Smooth muscle cell (in vitro differentiated cells): ENCODE measurements around the gene RABGGTA. TPM values are rescaled to one million over a fixed set of nuclear protein-coding genes. Genes with fewer than 3 reads are reported as not detected.

Experiments used
- DNase-seq: peaks from one replicate; lab custom pipeline; 2025; ENCODE audit not compliant: unreplicated experiment; lab: John Stamatoyannopoulos, UW
- H2AFZ ChIP-seq: fragments of 200-600 bp; sonication (generic); 2 replicates; pipeline ENCODE4 v1.6.0; 2016; ENCODE audit warnings: antibody characterized with exemption, low read depth, mild to moderate bottlenecking
- H3F3A ChIP-seq: fragments of 200-600 bp; sonication (generic); 2 replicates; pipeline ENCODE4 v1.6.0; 2017; ENCODE audit warnings: antibody characterized with exemption, low read depth
- H3K27ac ChIP-seq: fragments of 200-600 bp; sonication (generic); 2 replicates; pipeline ENCODE4 v1.5.1; 2016; ENCODE audit warnings: low read depth, mild to moderate bottlenecking
- H3K27me3 ChIP-seq: fragments of 200-600 bp; sonication (generic); 2 replicates; pipeline ENCODE4 v1.6.1; 2016; ENCODE audit warnings: low read depth, mild to moderate bottlenecking
- H3K36me3 ChIP-seq: fragments of 200-600 bp; sonication (generic); 2 replicates; pipeline ENCODE4 v1.5.1; 2016; ENCODE audit warnings: low read depth
- H3K4me1 ChIP-seq: fragments of 200-600 bp; sonication (generic); 2 replicates; pipeline ENCODE4 v1.5.1; 2016; ENCODE audit warnings: low read depth
- H3K4me2 ChIP-seq: fragments of 200-600 bp; sonication (generic); 2 replicates; pipeline ENCODE4 v1.6.0; 2016; ENCODE audit warnings: mild to moderate bottlenecking
- H3K4me3 ChIP-seq: fragments of 200-600 bp; sonication (generic); 2 replicates; pipeline ENCODE4 v1.5.1; 2016; ENCODE audit warnings: mild to moderate bottlenecking
- H3K79me2 ChIP-seq: fragments of 200-600 bp; sonication (generic); 2 replicates; pipeline ENCODE4 v1.6.0; 2016; ENCODE audit warnings: low read depth, mild to moderate bottlenecking
- H3K9ac ChIP-seq: fragments of 200-600 bp; sonication (generic); 2 replicates; pipeline ENCODE4 v1.6.0; 2016; ENCODE audit warnings: low read depth
- H3K9me3 ChIP-seq: fragments of 200-600 bp; sonication (generic); replicated peaks from 2 replicates; pipeline ENCODE4 v1.5.1; 2016; ENCODE audit warnings: low read depth
- H4K20me1 ChIP-seq: fragments of 200-600 bp; sonication (generic); 2 replicates; pipeline ENCODE4 v1.6.0; 2016; ENCODE audit warnings: low read depth
- WGBS: methylation state at CpG from one replicate; pipeline ENCODE4 v1.1.7; 2016; ENCODE audit warnings: low lambda C conversion rate; 5-methylcytosine and 5-hydroxymethylcytosine counted together
- polyA plus RNA-seq: library from polyadenylated mRNA; unstranded; fragments of >200 nt; fragmentation: Nextera tagmentation; extraction: Ambion mirVana; gene quantifications from 2 replicates; pipeline ENCODE4 v1.2.1, GENCODE V29; 2016
- total RNA-seq: library from RNA; depleted of rRNA; stranded (reverse); fragments of >200 nt; gene quantifications from 2 replicates; pipeline ENCODE4 v1.2.3, GENCODE V29; 2014
- TF ChIP-seq, protein P1 (sequence below): fragments of 200-600 bp; sonication (generic); IDR thresholded peaks from 2 replicates; pipeline ENCODE4 v1.5.1; 2017; ENCODE audit warnings: borderline replicate concordance, mild to moderate bottlenecking, antibody characterized with exemption; ENCODE audit not compliant: insufficient read depth, poor library complexity, severe bottlenecking

Gene RABGGTA
- total and polyA plus RNA-seq, 2 experiments from 2014 or later: 18.5 to 33.4 TPM

DNA sequence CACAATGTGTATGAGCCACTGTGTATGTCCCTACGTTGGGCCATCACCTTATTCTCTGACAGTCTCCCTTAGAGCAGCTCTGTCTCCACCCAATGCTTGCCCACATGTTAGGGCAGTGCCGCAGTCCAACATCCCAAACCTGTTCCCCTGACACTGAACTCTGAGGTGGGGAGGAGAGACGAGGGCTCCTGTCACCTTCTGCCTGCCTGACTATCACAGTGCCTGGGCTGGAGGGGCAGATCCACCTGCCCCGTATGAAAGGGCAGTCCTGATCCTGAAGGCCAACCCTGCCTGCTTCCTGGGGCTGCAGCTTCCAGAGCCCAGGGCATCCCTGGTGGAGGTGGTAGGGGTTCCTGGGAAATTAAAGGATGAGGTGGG, 10.6 kb downstream of the RABGGTA start:
- Histone ChIP-seq H3K36me3 (no peaks in the 10 kb centered on the region), H3K4me1 (no peaks in the 10 kb centered on the region), H3K79me2 (no peaks in the 10 kb centered on the region), H3K4me2 (no peak overlapping the region), H3K9ac (no peak overlapping the region), H3F3A (no peaks in the 10 kb centered on the region), H3K9me3 (no peaks in the 10 kb centered on the region), H3K4me3 (no peak overlapping the region), H2AFZ (no peak overlapping the region), H4K20me1 (no peaks in the 10 kb centered on the region), H3K27ac (no peak overlapping the region), H3K27me3 (no peaks in the 10 kb centered on the region)
- DNase-seq: no peak
- 80% methylated on average over 4 of the region's 4 CpGs for WGBS
- TF ChIP-seq, protein P1, sequence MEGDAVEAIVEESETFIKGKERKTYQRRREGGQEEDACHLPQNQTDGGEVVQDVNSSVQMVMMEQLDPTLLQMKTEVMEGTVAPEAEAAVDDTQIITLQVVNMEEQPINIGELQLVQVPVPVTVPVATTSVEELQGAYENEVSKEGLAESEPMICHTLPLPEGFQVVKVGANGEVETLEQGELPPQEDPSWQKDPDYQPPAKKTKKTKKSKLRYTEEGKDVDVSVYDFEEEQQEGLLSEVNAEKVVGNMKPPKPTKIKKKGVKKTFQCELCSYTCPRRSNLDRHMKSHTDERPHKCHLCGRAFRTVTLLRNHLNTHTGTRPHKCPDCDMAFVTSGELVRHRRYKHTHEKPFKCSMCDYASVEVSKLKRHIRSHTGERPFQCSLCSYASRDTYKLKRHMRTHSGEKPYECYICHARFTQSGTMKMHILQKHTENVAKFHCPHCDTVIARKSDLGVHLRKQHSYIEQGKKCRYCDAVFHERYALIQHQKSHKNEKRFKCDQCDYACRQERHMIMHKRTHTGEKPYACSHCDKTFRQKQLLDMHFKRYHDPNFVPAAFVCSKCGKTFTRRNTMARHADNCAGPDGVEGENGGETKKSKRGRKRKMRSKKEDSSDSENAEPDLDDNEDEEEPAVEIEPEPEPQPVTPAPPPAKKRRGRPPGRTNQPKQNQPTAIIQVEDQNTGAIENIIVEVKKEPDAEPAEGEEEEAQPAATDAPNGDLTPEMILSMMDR: no peak

DNA sequence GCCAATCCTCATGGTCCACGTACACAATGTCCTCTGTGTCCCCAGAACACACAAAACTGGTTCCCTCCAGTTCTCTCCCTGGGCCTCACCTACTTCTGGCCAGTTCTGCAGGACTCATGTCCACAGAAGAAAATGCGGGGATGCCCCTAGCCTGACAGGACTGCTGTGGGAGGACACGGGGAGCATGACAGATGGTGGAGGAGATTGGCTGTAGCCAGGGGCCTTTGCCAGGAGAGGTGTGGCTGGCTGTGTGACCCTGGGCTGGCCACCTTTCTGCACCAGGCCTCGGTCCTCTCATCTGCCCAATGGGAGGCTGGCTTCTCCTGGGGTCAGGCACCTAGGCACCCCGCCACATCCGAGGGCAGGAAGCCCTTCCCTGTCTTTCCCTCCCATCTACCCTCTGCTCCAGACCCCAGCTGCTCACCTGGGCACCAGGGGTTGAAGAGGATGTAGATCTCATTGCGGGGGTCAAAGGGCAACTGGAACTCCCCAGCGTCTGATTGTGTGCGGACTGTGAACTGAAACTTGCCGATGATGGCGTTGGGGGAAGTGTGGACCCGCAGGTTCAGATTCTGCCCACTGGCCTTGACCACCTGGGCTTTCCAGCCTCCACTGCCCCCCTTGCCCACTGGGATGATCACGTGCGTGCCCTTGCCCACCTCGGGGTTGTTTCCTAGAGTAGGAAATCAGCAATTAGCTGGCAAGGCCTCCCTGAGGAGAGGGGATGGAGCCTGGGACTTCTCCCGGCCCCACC, 11.2 kb downstream of the RABGGTA start:
- TF ChIP-seq, protein P1: no peak
- H3K27me3 ChIP-seq: no peaks in the 10 kb centered on the region
- no peaks in the 10 kb centered on the region for H3K4me1 ChIP-seq
- no peaks in the 10 kb centered on the region for H3K79me2 ChIP-seq
- DNase-seq: no peak
- no peaks in the 10 kb centered on the region for H3K36me3 ChIP-seq
- no peak overlapping the region for H3K27ac ChIP-seq
- no peak overlapping the region for H3K4me2 ChIP-seq
- H3K9ac ChIP-seq: no peak overlapping the region
- no peaks in the 10 kb centered on the region for H3K9me3 ChIP-seq
- H2AFZ ChIP-seq: no peak overlapping the region
- no peak overlapping the region for H3K4me3 ChIP-seq
- 90% methylated on average over 16 of the region's 16 CpGs for WGBS
- H4K20me1 ChIP-seq: no peaks in the 10 kb centered on the region
- H3F3A ChIP-seq: no peaks in the 10 kb centered on the region

DNA sequence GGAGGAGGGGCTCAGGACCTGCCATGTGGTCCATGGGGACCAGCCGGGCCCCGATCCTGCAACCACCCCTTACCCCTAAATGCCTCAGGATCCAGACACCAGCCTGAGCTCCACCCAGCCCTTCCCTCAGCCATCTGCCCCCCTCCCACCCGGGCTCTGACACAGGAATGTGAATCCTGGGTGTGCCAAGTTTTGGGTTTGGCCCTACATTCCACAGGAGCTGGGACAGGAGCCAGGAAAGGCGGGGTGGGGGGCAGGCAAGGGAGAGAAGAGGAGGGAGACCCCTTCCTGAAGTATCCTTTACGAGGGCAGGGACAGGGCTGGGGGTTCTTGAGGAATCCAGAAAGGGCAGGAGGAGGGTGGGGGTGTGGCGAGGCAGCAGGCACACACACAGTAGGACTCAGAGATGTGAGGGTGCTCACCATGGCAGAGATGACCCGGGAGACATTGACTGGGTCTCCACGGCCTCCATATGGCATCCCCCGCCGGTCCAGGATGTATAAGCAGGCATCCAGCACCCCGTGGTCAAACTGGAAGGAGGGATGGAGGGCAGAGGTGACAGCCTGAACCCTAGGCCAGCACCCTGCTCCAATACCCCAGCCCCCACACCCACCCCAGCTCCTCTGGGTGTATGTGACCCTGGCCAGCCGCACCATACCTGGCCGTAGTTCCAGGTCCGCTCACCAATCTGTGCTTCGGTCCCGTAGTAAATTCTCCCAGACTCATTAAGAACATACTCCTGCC, 11.9 kb downstream of the RABGGTA start:
- 85% methylated on average over 16 of the region's 16 CpGs for WGBS
- TF ChIP-seq, protein P1: no peak
- DNase-seq: no peak
- Histone ChIP-seq H3K4me1 (no peaks in the 10 kb centered on the region), H3K27me3 (no peaks in the 10 kb centered on the region), H3K27ac (no peak overlapping the region), H3K4me3 (no peak overlapping the region), H2AFZ (no peak overlapping the region), H3K9me3 (no peaks in the 10 kb centered on the region), H3F3A (no peaks in the 10 kb centered on the region), H3K36me3 (no peaks in the 10 kb centered on the region), H3K4me2 (no peak overlapping the region), H4K20me1 (no peaks in the 10 kb centered on the region), H3K79me2 (no peaks in the 10 kb centered on the region), H3K9ac (no peak overlapping the region)
